Activated T-helper 1 cell treated with anti-CD3 and anti-CD28 coated beads, Interleukin-2, amount 50 U/mL, for 16 hours (primary cell): Measurements from ENCODE around the gene A4GALT.
"Not testable (repeated sequence)": the region's sequence is repeated elsewhere in the genome, so short reads cannot be mapped to it uniquely, and the experiment has no call there.

Experiments
- DNase-seq, 2 donors: peaks; one replicate each; pipeline ENCODE4 v3.0.0-alpha.2; 2020; ENCODE audit warnings: low read depth in 1 of 2, low spot score in 1 of 2

A4GALT gene

DNA sequence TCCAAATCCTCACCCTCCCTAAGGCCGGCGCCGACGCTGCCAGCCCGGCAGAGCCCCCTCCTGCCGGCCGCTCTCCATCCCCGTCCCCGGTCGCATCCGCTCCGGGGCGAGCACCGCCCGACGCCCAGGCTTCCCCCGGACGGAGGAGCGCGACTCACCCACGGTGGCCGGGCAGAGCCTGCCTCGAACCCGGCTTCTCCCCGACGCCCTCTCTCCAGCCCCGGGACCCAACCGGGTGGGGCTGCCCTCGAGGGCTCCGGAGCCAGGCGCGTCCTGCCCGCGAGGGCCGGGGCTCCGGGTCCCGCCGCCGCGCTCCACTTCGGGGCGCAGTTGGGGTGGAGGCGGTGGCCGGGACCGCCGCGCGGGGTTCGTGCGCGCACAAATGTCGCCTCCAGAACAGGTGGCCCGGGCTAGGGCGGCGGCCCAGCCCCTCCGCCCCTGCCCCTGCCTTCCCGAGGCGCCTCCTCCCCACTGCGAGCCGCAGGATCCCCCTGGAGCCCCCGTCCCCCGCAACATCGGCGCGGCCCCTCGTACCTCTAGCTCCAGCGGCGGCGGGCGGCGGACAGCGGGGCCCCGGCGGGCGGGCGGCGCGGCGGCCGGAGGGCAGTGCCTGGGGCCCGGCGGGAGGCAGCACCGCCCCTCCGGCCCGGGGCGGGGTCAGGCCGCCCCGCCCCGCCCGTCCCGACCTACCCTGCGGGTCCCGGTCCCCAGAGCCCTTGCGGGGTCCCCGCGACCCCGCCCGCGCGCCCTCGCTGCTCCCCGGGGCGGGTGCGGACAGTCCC lies at the start of gene A4GALT:
Gene A4GALT (minus strand): TSS at position 608 of the 782 bp plus-strand sequence. CDS start 26,919 bp downstream, outside the sequence.
- no peak for DNase-seq

GRCh38 chr22:42770448-42770726 lies 49.7 kb upstream of the A4GALT start:
- no peak for DNase-seq

DNA sequence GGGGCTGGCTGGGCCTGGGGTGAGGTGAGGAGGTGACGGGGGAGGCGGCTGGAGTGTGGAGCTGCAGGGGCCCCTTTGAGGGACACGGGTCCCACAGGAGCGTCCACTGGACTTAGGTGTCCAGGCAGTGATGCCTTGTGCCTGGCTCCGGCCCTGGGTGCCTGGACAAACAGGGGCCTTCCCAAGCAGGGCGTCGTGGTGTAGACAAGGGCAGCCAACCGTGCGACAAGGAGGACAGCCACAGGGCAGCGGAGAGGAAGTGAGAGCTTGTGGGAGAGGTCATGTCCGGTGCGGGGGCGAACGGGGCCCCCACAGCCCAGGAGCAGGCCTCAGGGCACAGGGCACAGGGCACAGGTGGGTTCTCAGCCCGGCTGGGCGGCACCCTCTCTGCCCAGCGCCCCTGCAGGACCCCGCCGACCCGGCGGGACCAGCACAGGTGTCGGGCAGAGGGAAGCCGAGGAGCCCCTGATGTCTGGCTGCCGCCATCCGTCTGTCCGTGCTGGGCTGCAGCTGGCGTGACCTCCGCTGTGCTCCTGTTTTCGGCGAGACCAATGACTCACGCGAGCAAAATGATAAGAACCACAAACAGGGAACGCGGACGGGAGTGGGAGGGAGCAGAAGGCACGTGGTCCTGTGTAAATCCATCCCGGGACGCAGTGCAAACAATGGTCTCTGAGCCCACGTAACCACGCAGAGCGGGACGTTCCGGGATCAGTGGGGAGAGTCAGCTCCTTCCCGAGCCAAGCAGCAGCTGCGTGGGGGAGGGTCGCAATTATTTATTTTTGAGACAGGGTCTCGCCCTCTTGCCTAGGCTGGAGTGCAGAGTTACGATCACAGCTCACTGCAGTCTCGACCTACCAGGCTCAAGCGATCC lies 49.1 kb upstream of the A4GALT start:
- no peak for DNase-seq

GRCh38 chr22:42769238-42769573 lies 48.5 kb upstream of the A4GALT start:
- DNase-seq = no peak

GRCh38 chr22:42768385-42769035 lies 47.8 kb upstream of the A4GALT start:
- DNase-seq = no peak

DNA sequence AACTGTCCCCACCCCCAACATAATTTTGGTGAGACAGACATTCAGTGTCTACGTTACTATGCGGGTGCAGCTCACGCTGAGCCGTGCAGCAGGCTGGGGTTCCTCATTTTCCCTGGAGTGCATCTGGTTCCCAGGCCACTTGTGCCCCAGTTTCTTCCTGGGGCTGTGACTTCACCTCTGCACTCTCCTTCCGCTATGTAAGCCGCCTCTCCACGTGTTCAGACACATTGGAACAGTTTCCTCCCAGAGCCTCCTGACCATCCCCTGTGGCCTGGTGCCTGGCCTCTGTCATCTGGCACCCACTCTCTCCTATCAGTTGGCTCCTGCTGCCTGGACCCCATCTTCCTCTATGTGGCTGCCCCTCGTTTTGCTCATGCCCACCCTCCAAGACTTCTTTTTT lies 46.2 kb upstream of the A4GALT start:
- DNase-seq = no peak

- no peak for DNase-seq
Measured at GRCh38 chr22:42764895-42765363, 44.3 kb upstream of the A4GALT start.

GRCh38 chr22:42763965-42764480 lies 43.4 kb upstream of the A4GALT start:
- DNase-seq = no peak

- no peak for DNase-seq
Measured at GRCh38 chr22:42760806-42761565, 40.3 kb upstream of the A4GALT start.

- DNase-seq = no peak
Measured at GRCh38 chr22:42758931-42759629, 38.4 kb upstream of the A4GALT start.

DNA sequence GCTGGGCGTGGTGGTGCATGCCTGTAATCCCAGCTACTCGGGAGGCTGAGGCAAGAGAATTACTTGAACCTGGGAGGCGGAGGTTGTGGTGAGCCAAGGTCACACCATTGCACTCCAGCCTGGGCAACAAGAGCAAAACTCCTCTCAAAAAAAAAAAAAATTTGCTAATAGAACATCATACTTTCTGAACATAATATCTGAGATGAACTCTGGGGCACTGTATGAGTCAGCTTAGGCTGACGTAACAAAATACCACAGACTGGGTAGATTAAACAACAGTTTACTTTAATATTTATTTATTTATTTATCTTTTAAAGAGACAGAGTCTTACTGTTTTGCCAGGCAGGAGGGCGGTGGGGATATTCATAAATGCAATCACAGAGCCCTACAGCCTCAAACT lies 34.9 kb upstream of the A4GALT start:
- DNase-seq = not testable (repeated sequence)

DNA sequence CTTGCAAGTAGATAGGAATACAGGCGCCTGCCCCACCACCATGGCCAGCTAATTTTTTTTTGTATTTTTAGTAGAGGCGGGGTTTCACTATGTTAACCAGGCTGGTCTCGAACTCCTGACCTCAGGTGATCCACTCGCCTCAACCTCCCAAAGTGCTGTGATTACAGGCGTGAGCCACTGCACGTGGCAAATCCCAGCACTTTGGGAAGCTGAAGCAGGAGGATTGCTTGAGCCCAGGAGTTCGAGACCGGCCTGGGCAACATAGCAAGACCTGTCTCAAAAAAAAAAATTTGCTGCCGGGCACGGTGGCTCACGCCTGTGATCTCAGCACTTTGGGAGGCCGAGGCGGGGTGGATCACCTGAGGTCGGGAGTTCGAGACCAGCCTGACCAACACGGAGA lies 34.5 kb upstream of the A4GALT start:
- not testable (repeated sequence) for DNase-seq

DNA sequence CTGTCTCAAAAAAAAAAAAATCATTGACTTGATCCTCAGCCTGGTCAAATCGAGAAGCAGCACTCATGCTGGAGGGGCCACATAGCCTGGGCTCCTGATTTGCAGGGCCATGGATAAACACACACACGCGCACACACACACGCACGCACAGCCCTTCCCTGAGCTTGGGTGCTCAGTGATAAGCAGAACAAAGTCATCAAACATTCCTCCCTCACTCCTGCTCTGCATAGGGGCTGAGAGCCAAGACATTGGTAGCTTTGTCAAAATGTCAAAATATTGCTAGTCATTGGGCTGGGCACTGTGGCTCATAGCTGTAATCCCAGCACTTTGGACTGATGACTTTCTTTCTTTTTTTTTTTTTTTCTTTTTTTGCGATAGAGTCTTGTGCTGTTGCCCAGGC lies 34.0 kb upstream of the A4GALT start:
- DNase-seq = no peak

GRCh38 chr22:42752912-42753311 lies 32.2 kb upstream of the A4GALT start:
- DNase-seq = no peak

DNA sequence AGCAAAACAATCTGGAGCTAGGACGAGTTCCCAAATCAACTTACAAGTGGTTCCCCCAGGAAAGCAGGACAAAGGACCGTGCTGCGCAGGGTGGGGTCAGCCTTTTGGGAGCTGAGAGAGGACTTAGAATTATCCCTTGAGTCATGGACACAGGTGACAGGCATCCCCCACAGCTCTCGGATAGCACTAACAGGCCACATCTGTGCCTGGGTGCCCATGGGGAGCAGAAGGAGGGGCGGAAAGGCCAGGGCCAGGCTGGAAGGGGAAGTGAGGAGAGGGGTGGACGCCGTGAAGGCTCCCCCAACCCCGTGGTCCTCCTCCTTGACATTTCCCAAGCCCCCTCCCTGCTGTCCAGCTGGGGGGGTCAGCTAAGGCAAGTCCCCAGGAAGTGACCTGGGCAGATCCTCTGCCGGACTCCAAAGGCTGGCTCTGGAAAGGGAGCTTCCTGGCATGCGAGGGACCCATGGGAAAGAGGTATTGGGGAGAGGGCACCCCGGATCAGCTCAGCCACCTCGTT lies 31.6 kb upstream of the A4GALT start:
- no peak for DNase-seq

DNA sequence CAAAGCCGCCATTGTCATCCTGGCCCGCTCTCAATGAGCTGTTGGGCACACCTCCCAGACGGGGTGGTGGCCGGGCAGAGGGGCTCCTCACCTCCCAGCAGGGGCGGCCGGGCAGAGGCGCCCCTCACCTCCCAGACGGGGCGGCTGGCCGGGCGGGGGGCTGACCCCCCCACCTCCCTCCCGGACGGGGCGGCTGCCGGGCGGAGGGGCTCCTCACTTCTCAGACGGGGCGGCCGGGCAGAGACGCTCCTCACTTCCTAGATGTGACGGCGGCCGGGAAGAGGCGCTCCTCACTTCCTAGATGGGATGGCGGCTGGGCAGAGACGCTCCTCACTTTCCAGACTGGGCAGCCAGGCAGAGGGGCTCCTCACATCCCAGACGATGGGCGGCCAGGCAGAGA lies 29.8 kb upstream of the A4GALT start:
- DNase-seq = not testable (repeated sequence)

- DNase-seq = no peak
Measured at GRCh38 chr22:42747701-42748513, 27.2 kb upstream of the A4GALT start.

DNA sequence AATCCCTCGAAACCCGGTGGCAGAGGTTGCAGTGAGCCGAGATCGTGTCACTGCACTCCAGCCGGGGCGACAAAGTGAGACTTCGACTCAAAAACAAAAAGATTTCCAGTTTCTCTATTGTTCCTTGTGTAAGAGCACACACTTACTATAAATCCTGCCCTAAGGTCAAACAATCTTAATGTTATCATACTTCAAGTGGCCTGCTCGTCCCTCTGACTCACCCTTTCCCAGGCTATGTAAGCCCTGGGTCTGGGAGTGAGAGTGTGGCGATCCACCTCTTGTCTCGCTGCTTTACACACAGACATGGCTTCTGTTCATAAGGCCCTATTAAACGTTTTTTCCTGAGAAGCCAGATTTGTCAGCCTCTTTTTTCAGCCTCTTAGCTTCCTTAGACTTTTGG lies 24.4 kb upstream of the A4GALT start:
- DNase-seq = no peak

- DNase-seq = no peak
Measured at GRCh38 chr22:42743501-42743991, 22.9 kb upstream of the A4GALT start.
